Measurements from ENCODE around the gene OTOS.

- TF ChIP-seq FOXK1 (CRISPR knock-in tag; IDR thresholded peaks at IDR 0.05; ENCODE audit: borderline replicate concordance, low read depth) (no peak), CTCF (CRISPR knock-in tag; IDR thresholded peaks at IDR 0.05) (no peak), ZBTB46 (CRISPR knock-in tag; IDR thresholded peaks at IDR 0.05; ENCODE audit: borderline replicate concordance) (no peak), TBP (CRISPR knock-in tag; IDR thresholded peaks at IDR 0.05) (no peak)
These were observed 14.1 kb upstream of the OTOS start for GRCh38 chr2:240154606-240155005.
